OCI-LY1 (cell line): Measurements from ENCODE around the gene PARD3.

Experiments
- H2AFZ ChIP-seq: fragments of 200-600 bp; sonication (generic), shearing (Covaris generic); 2 replicates; pipeline ENCODE4 v1.6.0; 2014; ENCODE audit warnings: antibody characterized with exemption, mild to moderate bottlenecking, low read length
- H3F3A ChIP-seq: fragments of 200-600 bp; sonication (generic), shearing (Covaris generic); 2 replicates; pipeline ENCODE4 v1.6.0; 2014; ENCODE audit warnings: mild to moderate bottlenecking, antibody characterized with exemption, low read length, moderate library complexity; ENCODE audit not compliant: insufficient read depth
- H3K27ac ChIP-seq: fragments of 200-600 bp; sonication (generic); 2 replicates; pipeline ENCODE4 v1.5.1; 2014; ENCODE audit warnings: low read length, mixed run types, mild to moderate bottlenecking, low read depth; ENCODE audit not compliant: poor library complexity, severe bottlenecking
- H3K27me3 ChIP-seq: fragments of 200-600 bp; sonication (generic); 2 replicates; pipeline ENCODE4 v1.6.0; 2014; ENCODE audit warnings: antibody characterized with exemption, mild to moderate bottlenecking, low read length, moderate library complexity; ENCODE audit not compliant: insufficient read depth
- H3K36me3 ChIP-seq: fragments of 200-600 bp; sonication (generic); 2 replicates; pipeline ENCODE4 v1.6.1; 2014; ENCODE audit warnings: mild to moderate bottlenecking, antibody characterized with exemption, low read length, moderate library complexity, mixed read lengths; ENCODE audit not compliant: insufficient read depth
- H3K4me1 ChIP-seq: fragments of 200-600 bp; sonication (generic); 2 replicates; pipeline ENCODE4 v1.5.1; 2014; ENCODE audit warnings: mild to moderate bottlenecking, low read length, moderate library complexity; ENCODE audit not compliant: insufficient read depth, severe bottlenecking
- H3K4me2 ChIP-seq: fragments of 200-600 bp; sonication (generic), shearing (Covaris generic); 2 replicates; pipeline ENCODE4 v1.6.1; 2014; ENCODE audit warnings: low read length
- H3K4me3 ChIP-seq: fragments of 200-600 bp; sonication (generic); 2 replicates; pipeline ENCODE4 v1.5.1; 2014; ENCODE audit warnings: low read length, low read depth, mild to moderate bottlenecking, mixed read lengths; ENCODE audit not compliant: poor library complexity, severe bottlenecking
- H3K79me2 ChIP-seq: fragments of 200-600 bp; shearing (Covaris generic); 2 replicates; pipeline ENCODE4 v1.6.1; 2016; ENCODE audit warnings: mixed run types, low read length, mixed read lengths; ENCODE audit not compliant: insufficient read depth
- H3K9ac ChIP-seq: fragments of 200-600 bp; sonication (generic), shearing (Covaris generic); 2 replicates; pipeline ENCODE4 v1.6.1; 2014; ENCODE audit warnings: mild to moderate bottlenecking, low read length, mixed read lengths
- H3K9me2 ChIP-seq: fragments of 200-600 bp; sonication (generic), shearing (Covaris generic); 2 replicates; pipeline ENCODE4 v1.6.1; 2014; ENCODE audit warnings: low read depth, mild to moderate bottlenecking, low read length, mixed read lengths
- H3K9me3 ChIP-seq: fragments of 200-600 bp; shearing (Covaris generic); 2 replicates; pipeline ENCODE4 v1.6.1; 2014; ENCODE audit warnings: low read length, mixed read lengths
- H4K20me1 ChIP-seq: fragments of 200-600 bp; sonication (generic), shearing (Covaris generic); 2 replicates; pipeline ENCODE4 v1.6.0; 2016; ENCODE audit warnings: mild to moderate bottlenecking, low read length; ENCODE audit not compliant: insufficient read depth
- EZH2 ChIP-seq: fragments of 200-600 bp; sonication (generic), shearing (Covaris generic); IDR thresholded peaks from 2 replicates; pipeline ENCODE4 v1.8.0; 2017; ENCODE audit warnings: borderline replicate concordance, mixed run types, mild to moderate bottlenecking, antibody characterized with exemption, low read length, moderate library complexity, mixed read lengths
- TF ChIP-seq, protein P1 (sequence below): fragments of 200-600 bp; sonication (generic), shearing (Covaris generic); IDR thresholded peaks from 2 replicates; pipeline ENCODE4 v1.5.1; 2017; ENCODE audit warnings: mild to moderate bottlenecking, antibody characterized with exemption, low read length, moderate library complexity, mixed read lengths

Gene PARD3

DNA sequence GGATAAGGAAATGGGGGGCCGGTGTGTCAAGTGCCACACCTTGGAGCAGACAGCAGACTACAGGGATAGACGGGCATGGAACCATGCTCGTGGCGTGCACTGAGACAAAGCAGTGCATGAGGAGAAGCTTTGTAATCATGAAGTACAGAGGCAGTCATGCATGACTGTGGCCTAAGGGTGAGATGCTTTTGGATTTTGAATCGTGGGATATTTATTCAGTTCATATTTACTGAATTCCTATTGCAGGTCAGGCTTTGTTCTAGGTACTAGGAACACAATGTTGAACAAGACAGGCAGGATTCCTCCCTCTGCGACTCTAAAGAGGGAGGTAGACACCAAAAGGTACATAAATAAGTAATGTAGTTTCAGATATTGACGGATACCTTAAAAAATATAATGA lies 597.6 kb downstream of the PARD3 start:
- Histone ChIP-seq H3K36me3 (no peaks in the 10 kb centered on the region), H3K4me1 (no peaks in the 10 kb centered on the region), H3K27ac (no peak overlapping the region), H3F3A (no peaks in the 10 kb centered on the region), H3K27me3 (no peaks in the 10 kb centered on the region), H3K4me2 (no peak overlapping the region), H3K4me3 (no peak overlapping the region), H3K9ac (no peak overlapping the region), H3K79me2 (no peaks in the 10 kb centered on the region), H3K9me3 (no peaks in the 10 kb centered on the region), H4K20me1 (no peaks in the 10 kb centered on the region), H2AFZ (no peak overlapping the region), H3K9me2 (no peaks in the 10 kb centered on the region)
- TF ChIP-seq, protein P1, sequence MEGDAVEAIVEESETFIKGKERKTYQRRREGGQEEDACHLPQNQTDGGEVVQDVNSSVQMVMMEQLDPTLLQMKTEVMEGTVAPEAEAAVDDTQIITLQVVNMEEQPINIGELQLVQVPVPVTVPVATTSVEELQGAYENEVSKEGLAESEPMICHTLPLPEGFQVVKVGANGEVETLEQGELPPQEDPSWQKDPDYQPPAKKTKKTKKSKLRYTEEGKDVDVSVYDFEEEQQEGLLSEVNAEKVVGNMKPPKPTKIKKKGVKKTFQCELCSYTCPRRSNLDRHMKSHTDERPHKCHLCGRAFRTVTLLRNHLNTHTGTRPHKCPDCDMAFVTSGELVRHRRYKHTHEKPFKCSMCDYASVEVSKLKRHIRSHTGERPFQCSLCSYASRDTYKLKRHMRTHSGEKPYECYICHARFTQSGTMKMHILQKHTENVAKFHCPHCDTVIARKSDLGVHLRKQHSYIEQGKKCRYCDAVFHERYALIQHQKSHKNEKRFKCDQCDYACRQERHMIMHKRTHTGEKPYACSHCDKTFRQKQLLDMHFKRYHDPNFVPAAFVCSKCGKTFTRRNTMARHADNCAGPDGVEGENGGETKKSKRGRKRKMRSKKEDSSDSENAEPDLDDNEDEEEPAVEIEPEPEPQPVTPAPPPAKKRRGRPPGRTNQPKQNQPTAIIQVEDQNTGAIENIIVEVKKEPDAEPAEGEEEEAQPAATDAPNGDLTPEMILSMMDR = no peak
- no peak for TF ChIP-seq EZH2

DNA sequence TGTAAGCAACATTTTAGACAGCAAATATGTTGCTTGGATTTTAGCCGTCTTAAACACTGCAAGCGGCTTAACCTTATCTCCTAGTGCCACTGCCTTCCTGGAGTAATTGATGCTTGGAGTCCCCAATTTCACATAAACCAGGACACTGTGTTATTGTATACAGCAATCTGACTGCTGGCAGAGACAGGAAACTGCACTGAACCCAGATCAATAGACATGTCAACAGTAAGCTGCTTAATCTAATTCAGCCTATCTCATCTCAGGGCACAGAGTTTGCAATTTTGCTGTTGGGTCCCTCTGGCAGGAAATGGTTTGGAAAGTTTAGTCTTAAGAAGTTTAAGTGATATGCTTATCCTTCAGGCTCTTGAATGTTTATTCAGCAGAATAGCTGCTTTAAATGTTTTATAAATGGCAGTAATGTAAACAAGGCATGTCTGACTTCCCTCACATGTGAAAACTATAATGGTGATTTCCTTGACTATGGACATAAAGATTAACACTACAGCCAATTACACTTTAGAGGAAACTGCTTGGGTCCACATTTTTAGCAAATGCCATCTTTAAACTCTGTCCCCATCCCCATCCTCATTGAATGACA lies 598.6 kb downstream of the PARD3 start:
- Histone ChIP-seq H4K20me1 (no peaks in the 10 kb centered on the region), H2AFZ (no peak overlapping the region), H3K4me2 (no peak overlapping the region), H3K27ac (no peak overlapping the region), H3K36me3 (no peaks in the 10 kb centered on the region), H3K9ac (no peak overlapping the region), H3K4me1 (no peaks in the 10 kb centered on the region), H3K4me3 (no peak overlapping the region), H3K27me3 (no peaks in the 10 kb centered on the region), H3F3A (no peaks in the 10 kb centered on the region), H3K79me2 (no peaks in the 10 kb centered on the region), H3K9me3 (no peaks in the 10 kb centered on the region), H3K9me2 (no peaks in the 10 kb centered on the region)
- TF ChIP-seq, protein P1 = no peak
- TF ChIP-seq EZH2 = no peak

DNA sequence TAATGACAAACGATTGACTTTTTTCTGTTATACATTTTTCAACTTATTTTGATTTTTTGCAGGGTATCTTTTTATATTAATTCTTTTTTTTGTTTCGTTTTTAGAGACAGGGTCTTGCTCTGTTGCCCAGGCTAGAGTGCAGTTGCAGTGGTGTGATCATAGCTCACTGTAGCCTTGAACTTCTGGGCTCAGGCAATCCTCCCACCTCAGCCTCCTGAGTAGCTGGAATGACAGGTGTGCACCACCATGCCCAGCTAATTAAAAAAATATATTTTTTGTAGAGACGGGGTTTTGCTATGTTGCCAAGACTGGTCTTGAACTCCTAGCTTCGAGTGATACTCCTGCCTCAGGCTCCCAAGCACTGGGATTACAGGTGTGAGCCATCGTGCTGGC lies 601.3 kb downstream of the PARD3 start:
- Histone ChIP-seq H3F3A (no peaks in the 10 kb centered on the region), H2AFZ (no peak overlapping the region), H3K36me3 (no peaks in the 10 kb centered on the region), H3K4me2 (no peak overlapping the region), H3K9me2 (no peaks in the 10 kb centered on the region), H3K4me3 (no peak overlapping the region), H3K9ac (no peak overlapping the region), H3K4me1 (no peaks in the 10 kb centered on the region), H3K27ac (no peak overlapping the region), H3K27me3 (no peaks in the 10 kb centered on the region), H4K20me1 (no peaks in the 10 kb centered on the region), H3K9me3 (no peaks in the 10 kb centered on the region), H3K79me2 (no peaks in the 10 kb centered on the region)
- no peak for TF ChIP-seq EZH2
- TF ChIP-seq, protein P1 = no peak
